Measurements from ENCODE around the gene PAF1. TPM values are rescaled to one million over a fixed set of nuclear protein-coding genes. Genes with fewer than 3 reads are reported as not detected.

PAF1 gene
- total RNA-seq, 1 donor from 2014 or later: 43.6 TPM

GRCh38 chr19:39423258-39424086, 32.6 kb upstream of the PAF1 start:
- no peak overlapping the region for H3K27ac Mint-ChIP-seq
- H3K36me3 Mint-ChIP-seq: peaks cover 7% of the 10 kb centered on the region
- H3K27me3 Mint-ChIP-seq: no peaks in the 10 kb centered on the region
- TF ChIP-seq CTCF (conservative IDR thresholded peaks at IDR 0.05): no peak
- H3K4me3 Mint-ChIP-seq: no peak overlapping the region
- no peak for DNase-seq (ENCODE audit: extremely low spot score, unreplicated experiment)
- peaks cover 15% of the 10 kb centered on the region for H3K4me1 Mint-ChIP-seq (ENCODE audit: unreplicated experiment)
- no peaks in the 10 kb centered on the region for H3K9me3 Mint-ChIP-seq

GRCh38 chr19:39422020-39422419, 31.1 kb upstream of the PAF1 start:
- H3K27me3 Mint-ChIP-seq: no peaks in the 10 kb centered on the region
- DNase-seq (ENCODE audit: extremely low spot score, unreplicated experiment): no peak

GRCh38 chr19:39420769-39421168, 29.9 kb upstream of the PAF1 start:
- Mint-ChIP-seq H3K9me3 (no peaks in the 10 kb centered on the region), H3K4me3 (no peak overlapping the region), H3K36me3 (peaks cover 3% of the 10 kb centered on the region), H3K27ac (no peak overlapping the region), H3K27me3 (no peaks in the 10 kb centered on the region), H3K4me1 (ENCODE audit: unreplicated experiment) (peaks cover 2% of the 10 kb centered on the region)
- TF ChIP-seq CTCF (conservative IDR thresholded peaks at IDR 0.05): no peak
- no peak for DNase-seq (ENCODE audit: extremely low spot score, unreplicated experiment)

More at GRCh38 chr19:39422020-39422419, 31.1 kb upstream of the PAF1 start:
- H3K4me1 Mint-ChIP-seq (ENCODE audit: unreplicated experiment): peaks cover 10% of the 10 kb centered on the region
- no peaks in the 10 kb centered on the region for H3K9me3 Mint-ChIP-seq
- TF ChIP-seq CTCF (conservative IDR thresholded peaks at IDR 0.05): no peak
- H3K27ac Mint-ChIP-seq: no peak overlapping the region
- peaks cover 7% of the 10 kb centered on the region for H3K36me3 Mint-ChIP-seq
- H3K4me3 Mint-ChIP-seq: no peak overlapping the region

- H3K27me3 Mint-ChIP-seq: no peaks in the 10 kb centered on the region
- TF ChIP-seq CTCF (conservative IDR thresholded peaks at IDR 0.05): no peak
- no peak for DNase-seq (ENCODE audit: extremely low spot score, unreplicated experiment)
- H3K4me3 Mint-ChIP-seq: no peak overlapping the region
- H3K9me3 Mint-ChIP-seq: no peaks in the 10 kb centered on the region
- H3K4me1 Mint-ChIP-seq (ENCODE audit: unreplicated experiment): peaks cover 7% of the 10 kb centered on the region
- no peak overlapping the region for H3K27ac Mint-ChIP-seq
- peaks cover 6% of the 10 kb centered on the region for H3K36me3 Mint-ChIP-seq
Measured at GRCh38 chr19:39419003-39419402, 28.1 kb upstream of the PAF1 start.

GRCh38 chr19:39417463-39418181, 26.7 kb upstream of the PAF1 start:
- H3K9me3 Mint-ChIP-seq: no peaks in the 10 kb centered on the region
- peaks cover 9% of the 10 kb centered on the region for H3K4me1 Mint-ChIP-seq (ENCODE audit: unreplicated experiment)
- H3K36me3 Mint-ChIP-seq: peaks cover 7% of the 10 kb centered on the region
- no peak for DNase-seq (ENCODE audit: extremely low spot score, unreplicated experiment)
- no peaks in the 10 kb centered on the region for H3K27me3 Mint-ChIP-seq
- TF ChIP-seq CTCF (conservative IDR thresholded peaks at IDR 0.05): no peak
- no peak overlapping the region for H3K27ac Mint-ChIP-seq
- H3K4me3 Mint-ChIP-seq: peak overlapping the region; percentile 60

All from type B pancreatic cell (in vitro differentiated cells).